SIG-M5 treated with dmso at 0.1 percent for 504 hours (cell line): ENCODE results near the gene CCDC81.
"Not testable (repeated sequence)": the region's sequence is repeated elsewhere in the genome, so short reads cannot be mapped to it uniquely, and the experiment has no call there.

ENCODE experiments used
- DNase-seq: peaks from one replicate; lab custom pipeline; 2025; ENCODE audit not compliant: unreplicated experiment; lab: John Stamatoyannopoulos, UW

CCDC81 gene

DNA sequence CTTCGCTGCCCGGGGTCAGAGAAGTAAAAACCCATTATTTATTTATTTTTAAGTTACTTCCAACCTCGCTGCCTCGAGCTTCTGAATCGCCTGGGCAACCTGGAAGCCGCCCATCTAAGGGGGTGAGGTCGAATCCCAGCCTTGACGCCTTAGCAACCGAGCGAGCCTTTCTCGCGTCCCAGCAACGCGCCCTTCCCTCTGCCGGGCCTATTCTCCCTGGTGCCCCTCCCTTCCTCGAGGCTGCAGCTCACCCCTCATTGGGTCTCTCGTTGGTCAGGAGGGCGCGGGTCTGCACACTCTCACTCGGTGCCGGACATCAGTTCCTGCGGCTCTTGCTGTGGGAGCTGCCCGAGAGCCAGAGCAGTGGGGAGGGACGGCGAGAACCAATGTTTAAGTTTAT lies at the start of gene CCDC81:
Gene CCDC81 (plus strand): TSS at position 302 of the 400 bp plus-strand sequence. CDS start 277 bp downstream, outside the sequence.
- DNase-seq, result no peak

DNA sequence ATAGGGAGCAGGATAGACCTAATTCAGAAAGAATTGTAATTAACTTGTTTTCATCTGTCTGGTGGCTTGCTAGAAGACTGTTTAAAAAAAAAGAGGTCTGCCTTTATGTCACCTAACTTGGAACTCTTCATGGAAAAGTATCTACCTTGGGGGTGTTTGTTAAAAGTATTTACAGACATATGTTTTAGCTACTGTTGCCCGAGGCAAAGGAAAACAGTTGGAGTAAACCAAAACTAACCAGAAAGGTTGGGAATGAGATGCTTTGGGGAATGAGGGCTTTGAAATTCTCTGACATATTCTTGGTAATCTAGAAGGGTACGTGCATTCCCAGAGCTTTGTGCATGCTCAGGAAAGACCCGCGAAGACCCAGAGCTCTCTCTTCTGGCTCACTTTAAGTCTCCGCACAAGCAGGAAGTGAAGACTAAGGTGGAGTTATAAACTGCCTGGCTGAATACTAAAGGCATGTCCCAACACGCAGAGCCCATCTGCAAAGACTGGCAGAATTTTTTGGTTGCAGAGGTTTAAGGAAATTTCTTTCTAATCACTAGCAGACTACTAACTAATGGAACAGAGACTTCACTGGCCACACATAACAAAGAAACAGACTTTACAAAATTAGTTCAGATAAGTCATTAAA lies 39.4 kb upstream of the CCDC81 start:
- DNase-seq, result no peak

DNA sequence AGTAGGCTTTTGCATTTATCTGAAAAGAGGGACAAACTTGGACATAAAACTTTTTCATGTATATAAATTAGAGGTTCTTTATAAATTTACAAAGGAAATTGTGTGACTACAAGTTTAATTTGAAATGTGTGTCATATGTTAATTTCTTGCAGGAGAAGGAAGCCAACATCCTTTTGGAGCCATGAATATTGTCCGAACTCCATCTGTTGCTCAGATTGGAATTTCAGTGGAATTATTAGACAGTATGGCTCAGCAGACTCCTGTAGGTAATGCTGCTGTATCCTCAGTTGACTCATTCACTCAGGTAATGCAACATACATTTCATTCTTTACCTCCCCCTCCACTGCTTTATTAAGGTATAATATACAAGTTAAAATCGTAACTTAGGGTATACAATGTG lies 37.5 kb upstream of the CCDC81 start:
- no peak for DNase-seq

DNA sequence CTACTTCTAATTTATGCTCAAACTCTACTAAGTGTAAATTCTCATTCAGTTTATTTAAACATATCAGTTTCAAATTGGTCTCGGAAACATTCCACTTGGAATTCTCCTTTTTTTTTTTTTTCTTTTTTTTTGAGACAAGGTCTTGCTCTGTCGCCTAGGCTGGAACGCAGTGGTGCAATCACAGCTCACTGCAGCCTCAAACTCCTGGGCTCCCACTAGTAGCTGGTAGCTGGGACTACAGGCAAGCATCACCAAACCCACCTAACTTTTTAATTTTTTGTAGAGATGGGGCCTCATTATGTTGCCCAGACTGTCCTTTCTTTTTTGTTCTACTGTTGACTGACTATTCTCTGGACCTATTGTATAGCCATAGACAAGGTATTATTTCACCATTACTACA lies 33.3 kb upstream of the CCDC81 start:
- DNase-seq, result no peak

DNA sequence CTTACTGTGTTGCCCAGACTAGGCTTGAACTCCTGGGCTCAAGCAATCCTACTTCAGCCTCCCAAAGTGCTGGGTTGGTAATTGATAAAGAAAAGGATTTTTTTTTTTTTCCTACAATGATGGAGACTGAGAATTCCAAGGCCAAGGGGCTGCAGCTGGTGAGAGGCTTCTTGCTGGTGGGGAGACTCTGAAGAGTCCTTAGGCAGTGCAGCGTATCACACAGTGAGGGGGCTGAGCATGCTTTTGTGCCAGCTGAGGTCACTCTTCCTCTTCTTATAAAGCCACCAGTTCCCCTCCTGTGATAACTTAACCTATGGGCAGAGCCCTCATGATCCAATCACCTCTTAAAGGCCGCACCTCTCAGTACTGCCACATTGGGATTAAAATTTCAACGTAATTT lies 28.2 kb upstream of the CCDC81 start:
- DNase-seq, result no peak

DNA sequence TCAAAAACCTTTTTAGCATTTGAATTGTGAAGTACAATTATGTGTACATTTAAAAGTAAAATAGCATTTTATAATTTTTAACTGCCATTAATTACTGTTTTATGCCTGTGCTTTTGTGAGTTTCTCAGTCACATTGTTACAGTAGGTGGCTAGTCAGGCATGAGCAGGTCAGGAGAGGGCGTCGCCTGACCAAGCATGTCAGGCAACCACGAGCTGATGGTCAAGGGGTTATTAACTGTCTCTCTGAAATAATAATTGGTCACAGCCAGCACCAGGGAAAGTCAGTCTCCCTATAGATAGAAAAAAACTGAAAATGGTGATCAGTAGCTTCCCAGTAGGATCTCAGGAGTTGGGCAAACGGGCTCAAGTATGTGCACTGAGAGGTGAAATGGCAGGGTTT lies 19.4 kb upstream of the CCDC81 start:
- DNase-seq, result no peak

DNA sequence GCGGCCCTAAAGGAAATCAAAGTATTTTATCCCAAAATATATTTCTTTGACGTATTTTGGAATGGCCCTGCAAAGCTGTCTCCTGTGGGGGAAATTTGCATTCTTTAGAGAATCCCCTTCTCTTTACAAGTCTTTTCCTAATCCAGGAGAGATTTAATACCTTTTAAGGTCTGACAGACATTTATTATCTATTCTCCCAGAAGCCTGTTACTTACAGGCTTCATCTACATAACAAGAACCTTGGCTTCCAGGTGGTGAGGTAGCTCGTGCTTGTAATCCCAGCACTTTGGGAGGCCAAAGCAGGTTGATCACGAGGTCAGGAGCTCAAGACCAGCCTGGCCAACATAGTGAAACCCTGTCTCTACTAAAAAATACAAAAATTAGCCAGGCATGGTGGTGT lies 17.3 kb upstream of the CCDC81 start:
- DNase-seq, result not testable (repeated sequence)

DNA sequence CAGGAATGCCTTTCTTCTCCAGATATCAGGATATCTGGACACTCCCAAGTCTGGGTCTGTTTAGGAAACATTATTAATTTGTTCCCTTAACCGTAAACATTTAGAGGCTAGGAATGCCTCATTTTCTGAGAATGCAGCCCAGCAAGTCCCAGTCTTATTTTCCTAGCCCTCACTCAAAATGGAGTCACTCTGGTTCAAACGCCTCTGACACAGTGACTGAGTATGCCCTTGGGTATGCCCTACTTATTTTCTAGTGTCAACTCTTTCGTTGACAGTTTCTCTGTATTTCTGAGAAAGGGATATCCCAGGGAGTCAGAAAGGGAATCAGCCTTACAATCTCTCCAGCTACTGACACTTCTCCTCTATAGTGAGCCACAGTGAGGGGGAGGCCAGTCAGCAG lies 16.0 kb upstream of the CCDC81 start:
- no peak for DNase-seq

DNA sequence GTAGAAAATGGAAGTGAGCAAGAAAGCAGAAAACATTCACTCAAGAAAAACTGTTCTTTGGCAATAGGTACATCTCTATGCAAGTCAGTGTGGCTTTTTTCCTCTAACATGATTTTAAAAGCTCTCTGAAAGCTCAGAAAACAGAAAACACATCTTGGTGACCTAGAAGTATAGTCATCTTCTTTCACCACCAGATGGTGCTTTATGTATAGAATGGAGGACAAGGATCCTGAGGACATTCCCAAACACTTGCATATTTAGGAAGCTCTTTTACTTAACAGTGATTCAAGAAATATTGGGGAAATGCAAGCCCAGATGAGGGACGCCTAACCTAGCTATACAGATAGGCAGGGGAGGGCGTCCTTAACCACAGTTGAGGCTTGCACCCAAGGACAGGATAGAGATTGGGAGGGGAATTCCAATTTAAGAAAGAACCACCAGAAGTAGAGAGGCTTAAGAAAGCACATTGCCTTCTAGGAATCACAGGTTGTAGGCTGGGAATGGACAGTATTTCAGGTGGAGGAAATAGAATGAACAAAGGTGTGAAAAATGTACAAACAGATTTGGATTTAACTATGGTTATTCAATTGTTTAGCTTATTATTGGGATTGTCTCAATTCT lies 13.8 kb upstream of the CCDC81 start:
- peak; percentile 5 for DNase-seq

DNA sequence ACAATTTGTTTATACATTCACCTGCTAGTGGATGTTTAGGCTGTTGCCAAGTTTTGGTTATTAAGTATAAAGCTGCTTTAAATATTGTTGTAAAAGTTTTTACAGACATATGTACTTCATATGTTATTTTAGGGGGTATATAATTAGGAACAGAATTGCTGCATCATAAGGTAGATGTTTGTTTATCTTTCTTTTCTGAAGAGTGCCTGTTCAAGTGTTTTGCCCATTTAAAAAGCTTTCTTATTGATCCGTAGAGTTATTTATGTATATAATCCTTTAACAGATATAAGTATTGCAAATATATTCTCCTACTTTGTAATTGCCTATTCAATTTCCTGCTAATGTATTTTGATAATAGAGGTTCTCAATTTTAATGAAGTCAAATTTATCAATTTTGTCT lies 11.3 kb upstream of the CCDC81 start:
- DNase-seq, result no peak

DNA sequence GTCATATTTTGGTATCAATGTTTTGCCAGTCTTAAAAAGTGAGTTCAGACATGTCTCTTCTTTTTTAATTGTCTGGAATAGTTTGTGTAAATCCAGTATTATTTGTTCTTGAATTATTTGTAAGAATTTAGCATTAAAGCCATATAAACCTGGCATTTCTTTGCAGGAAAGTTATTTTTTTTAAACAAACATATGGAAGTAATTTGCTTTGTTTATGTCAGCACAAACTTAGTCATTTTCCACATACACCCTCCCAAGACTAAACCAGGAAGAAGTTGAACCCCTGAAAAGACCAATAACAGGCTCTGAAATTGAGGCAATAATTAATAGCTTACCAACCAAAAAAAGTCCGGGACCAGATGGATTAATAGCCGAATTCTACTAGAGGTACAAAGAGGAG lies 9.1 kb upstream of the CCDC81 start:
- DNase-seq, result no peak

DNA sequence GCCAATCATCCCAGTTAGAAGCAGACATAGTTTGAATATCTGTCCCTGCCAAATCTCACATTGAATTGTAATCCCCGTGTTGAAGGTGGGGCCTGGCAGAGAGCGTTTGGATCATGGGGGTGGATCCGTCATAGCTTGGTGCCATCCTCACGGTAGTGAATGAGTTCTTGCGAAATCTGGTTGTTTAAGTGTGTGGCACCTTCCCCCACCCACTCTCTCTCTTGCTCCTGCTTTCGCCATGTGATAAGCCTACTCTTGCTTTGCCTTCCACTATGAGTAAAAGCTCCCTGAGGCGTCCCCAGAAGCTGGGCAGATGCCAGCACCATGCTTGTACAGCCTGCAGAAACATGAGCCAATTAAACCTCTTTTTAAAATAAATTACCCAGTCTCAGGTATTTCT lies 5.0 kb upstream of the CCDC81 start:
- DNase-seq, result no peak

DNA sequence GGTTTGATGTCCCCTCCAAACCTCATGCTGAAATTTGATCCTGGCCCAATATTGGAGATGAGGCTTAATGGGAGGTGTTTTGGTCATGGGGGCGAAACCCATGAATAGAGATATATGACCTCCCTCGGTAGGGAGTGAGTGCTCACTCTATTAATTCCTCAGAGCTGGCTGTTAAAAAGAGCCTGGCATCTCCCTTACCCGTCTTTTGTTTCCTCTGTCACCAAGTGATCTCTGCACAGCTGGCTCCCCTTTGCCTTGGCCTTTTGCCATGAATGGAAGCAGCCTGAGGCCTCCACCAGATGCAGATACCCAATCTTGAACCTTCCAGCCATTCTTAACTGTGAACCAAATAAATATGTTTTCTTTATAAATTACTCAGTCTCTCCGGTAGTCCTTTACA lies 4.5 kb upstream of the CCDC81 start:
- DNase-seq, result no peak

DNA sequence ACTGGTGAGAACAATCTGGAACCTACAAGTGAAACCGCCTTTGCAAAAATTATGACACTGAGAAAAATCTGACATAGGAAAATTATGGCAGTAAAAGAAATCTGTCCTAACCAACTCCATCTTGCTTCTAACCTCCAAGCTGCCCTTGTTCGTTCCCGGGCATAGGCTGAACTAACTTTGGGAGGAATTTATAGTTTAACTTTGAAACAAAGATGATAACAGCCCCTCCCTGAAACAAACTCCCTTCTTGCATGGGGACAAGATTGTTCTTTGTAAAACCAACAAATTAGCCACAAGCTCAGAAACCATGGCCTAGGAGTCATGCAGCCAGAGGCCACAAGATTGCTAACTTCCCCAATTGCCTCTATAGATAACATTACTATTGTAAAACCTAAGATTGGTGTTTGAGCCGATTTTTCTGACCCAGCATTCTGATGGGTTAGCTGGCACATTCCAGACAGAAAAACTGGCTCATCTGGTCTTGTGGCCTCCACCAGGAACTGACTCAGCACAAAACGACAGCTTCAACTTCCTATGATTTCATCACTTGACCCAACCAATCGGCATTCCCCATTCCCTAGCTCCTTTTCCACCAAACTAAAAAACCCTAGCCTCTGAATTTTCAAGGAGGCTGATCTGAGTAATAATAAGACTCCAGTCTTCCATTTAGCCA lies 3.6 kb upstream of the CCDC81 start:
- peak; percentile 26 for DNase-seq

DNA sequence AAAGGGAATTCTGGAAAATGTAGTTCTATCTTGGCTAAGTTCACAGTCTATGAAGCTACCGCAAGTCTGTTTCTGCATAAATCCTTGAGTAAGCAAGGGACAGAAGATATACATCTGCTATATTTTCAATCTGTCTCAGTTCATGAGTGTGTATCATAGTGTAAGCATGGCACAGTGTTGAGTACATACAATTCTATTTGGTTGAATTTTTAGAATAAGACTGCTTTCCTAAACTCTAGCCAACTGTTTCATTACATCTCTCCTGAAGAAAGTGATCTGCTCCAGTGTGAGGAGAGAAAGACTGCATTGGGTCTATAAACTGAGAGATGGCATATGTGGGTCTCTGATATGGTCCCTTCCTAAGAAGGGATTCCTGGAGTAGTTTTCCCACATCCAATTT lies 2.6 kb upstream of the CCDC81 start:
- no peak for DNase-seq

DNA sequence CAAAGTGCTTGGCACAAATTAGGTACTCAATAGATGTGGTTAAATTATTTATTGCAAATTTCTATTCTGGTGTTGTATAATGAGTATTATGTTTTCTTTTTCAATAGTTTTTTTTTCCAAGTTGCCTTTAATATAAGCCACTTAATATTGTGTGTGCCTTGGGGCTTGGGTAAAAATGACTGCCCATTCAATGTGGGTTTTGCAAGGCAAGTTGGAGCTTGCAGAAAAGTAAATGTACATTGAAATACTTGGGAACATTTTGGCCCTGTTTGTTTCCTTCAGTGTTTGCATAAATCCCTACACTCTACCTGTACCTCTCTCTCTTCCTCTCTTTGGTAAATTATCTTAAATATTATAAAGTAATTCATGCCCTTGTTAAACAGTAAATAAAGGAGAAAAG lies 2.1 kb upstream of the CCDC81 start:
- no peak for DNase-seq

DNA sequence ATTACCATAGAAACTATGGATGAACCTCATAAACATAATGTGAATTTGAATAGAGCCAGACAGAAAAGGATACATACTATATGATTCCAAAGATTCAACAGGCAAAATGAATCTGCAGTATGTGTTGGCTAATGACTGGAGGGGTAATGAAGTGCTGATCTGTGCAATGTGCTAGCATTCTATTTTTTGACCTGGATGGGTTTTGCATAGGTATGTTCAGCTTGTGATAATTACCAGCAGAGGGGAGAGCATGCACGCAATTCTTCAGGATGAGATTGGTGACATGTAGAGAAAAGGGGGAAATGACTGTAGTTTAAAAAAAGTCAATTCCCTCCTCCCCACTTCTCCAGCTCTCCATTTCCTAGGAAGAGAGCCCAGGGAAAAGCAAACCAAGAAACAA lies 618 bp upstream of the CCDC81 start:
- no peak for DNase-seq

DNA sequence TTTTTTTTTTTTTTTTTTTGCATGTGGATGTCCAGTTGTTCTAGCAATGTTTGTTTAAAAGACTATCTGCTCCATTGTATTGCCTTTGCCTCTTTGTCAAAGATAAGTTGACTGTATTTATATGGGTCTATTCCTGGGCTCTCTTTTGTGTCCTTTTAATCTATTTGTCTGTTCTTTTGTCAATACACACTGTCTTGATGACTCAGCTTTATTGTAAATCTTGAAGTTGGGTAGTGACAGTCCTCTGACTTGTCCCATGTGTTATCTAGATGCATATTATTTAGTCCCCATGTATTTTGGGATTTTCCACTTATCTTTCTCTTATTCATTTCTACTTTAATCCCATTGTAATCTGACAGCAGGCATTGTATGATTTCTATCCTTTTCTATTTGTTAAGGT lies 3.3 kb downstream of the CCDC81 start:
- no peak for DNase-seq

DNA sequence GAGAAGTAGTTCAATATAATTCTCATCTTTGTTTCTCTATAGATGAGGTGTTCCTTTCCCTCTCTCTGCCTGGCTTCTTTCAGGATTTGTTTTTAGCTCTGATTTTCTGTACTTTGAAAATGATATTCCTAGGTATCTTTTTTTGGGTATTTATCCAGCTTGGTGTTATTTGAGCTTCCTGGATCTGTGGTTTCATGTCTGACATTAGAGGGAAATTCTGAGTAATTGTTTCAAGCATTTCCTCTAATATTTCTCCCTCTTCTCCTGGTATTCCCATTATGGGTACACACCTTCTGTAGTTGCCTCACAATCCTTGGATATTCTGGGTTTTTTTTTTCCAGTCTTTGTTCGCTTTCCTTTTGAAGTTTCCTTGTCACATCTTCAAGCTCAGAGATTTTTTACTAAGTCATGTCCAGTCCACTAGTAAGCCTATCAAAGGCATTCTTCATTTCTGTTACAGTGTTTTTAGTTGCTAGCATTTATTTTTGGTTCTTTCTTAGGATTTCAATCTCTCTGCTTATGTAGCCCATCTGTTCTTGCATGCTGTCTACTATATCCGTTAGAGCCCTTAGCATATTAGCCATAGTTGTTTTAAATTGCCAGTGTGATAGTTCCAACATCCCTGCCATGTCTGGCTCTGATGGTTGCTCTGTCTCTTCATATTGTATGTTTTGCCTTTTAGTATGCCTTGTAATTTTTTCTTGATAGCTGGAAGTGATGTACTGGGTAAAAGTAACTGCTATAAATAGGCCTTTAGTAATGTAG lies 5.8 kb downstream of the CCDC81 start:
- DNase-seq, result no peak

DNA sequence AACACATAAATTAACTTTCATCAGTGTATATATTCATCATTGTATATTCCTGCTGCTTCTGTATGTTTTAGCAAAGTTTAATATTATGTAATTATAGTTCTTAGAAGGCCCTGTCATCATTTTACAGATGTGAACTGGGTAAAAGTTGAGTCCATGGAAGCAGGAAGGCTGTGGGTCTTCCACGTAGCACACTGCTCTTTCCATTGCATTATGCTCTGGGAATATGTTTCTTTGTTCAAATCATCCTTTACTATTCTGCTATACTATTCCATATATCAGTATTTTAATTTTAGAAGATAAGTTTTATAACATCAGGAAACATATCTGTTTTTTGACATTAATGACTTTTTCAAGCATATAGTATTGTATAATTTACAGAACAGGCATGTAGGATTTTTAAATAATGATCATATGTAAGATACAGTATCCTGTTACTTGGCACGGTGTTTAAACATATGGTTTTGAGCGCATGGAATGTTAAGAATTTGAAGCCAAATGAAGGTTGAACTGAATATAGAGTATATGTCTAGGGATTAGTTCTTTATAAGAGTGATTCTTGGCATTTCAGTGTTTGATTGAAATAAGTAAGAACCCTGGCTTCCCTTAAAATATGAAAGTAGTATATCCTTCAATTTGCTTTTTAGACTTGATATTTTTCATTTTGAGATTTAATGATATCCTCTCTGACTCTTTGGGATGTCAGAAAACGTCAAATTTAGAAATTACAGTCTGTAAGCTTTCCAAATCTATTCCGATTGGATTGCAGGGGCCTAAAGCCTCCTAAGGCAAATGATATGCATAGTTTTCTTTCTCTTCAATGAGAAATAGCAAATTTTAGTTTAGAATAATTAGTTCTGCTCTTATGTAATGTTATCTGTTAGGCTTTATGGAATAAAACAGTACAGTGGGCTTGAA lies 8.6 kb downstream of the CCDC81 start:
- DNase-seq, result no peak

DNA sequence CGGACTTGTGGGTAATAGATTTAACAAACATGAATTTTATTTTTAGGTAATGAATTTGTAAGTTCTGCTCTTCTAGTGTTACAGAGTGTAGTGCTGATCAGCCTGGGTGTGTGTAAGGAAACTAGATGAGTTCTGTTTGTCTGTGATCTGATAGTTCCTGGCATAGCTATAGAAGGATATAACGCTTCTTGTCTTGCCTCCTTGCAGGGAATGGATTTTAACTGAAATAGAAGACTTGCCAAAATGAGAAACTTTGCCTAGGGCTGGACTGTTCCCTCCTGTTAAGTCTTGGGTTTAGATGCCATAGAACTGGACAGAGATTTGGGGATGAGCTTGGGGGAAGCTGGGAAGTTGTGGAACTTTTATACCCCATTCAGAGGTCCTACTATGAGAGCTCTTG lies 11.6 kb downstream of the CCDC81 start:
- DNase-seq, result no peak
